GM12892 (cell line): ENCODE data around the gene OAS1.

Experiments
- POLR2A ChIP-seq: IDR thresholded peaks from 2 replicates; pipeline ENCODE4 v1.6.1; 2011; ENCODE audit warnings: low read depth, low read length, control low read depth
- POLR2AphosphoS5 ChIP-seq: IDR thresholded peaks from 2 replicates; pipeline ENCODE4 v1.6.1; 2011; ENCODE audit warnings: low read depth, low read length, control low read depth
- TAF1 ChIP-seq: IDR thresholded peaks from 2 replicates; pipeline ENCODE4 v1.6.1; 2011; ENCODE audit warnings: low read depth, mild to moderate bottlenecking, control low read depth, low read length, borderline replicate concordance

DNA sequence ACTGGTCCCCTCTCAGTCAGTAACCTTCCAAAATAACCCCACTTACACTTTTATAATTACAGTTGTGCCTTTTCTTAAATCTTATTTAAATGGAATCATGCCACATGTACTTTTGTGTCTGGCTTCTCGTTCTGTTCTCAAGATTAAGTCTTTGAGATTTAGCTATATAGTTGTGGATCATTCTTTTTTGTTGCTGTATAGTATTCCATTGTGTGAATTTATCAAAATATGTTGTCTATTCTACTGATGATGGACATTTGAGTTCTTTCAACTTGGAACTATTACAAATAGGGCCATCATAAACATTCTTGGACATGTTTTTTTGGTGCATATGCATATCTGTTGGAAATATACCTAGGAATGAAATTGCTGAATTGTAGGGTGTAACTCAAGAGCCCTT lies 40.6 kb downstream of the OAS1 start:
- TF ChIP-seq TAF1, result no peak
- TF ChIP-seq POLR2AphosphoS5, result no peak
- TF ChIP-seq POLR2A, result no peak
